GDM1 (cell line): ENCODE results near the gene ZNF350.
"Not testable (repeated sequence)": the region's sequence is repeated elsewhere in the genome, so short reads cannot be mapped to it uniquely, and the experiment has no call there.

Experiments
- DNase-seq: peaks from one replicate; lab custom pipeline; 2025; lab: John Stamatoyannopoulos, UW

Gene ZNF350

GRCh38 chr19:51971624-51972023 lies 15.0 kb downstream of the ZNF350 start:
- DNase-seq, result no peak

- DNase-seq, result no peak
Measured at GRCh38 chr19:51970718-51971117, 15.9 kb downstream of the ZNF350 start.

GRCh38 chr19:51965583-51965982 lies 21.1 kb downstream of the ZNF350 start:
- no peak for DNase-seq

GRCh38 chr19:51960621-51961233 lies 25.9 kb downstream of the ZNF350 start:
- not testable (repeated sequence) for DNase-seq

- DNase-seq, result no peak
Measured at GRCh38 chr19:51959791-51960190, 26.8 kb downstream of the ZNF350 start.

GRCh38 chr19:51957846-51958245 lies 28.8 kb downstream of the ZNF350 start:
- DNase-seq, result not testable (repeated sequence)

- no peak for DNase-seq
Measured at GRCh38 chr19:51948975-51949374, 37.7 kb downstream of the ZNF350 start.

GRCh38 chr19:51946602-51947001 lies 40.0 kb downstream of the ZNF350 start:
- no peak for DNase-seq

GRCh38 chr19:51944798-51945552 lies 41.7 kb downstream of the ZNF350 start:
- DNase-seq, result no peak

- no peak for DNase-seq
Measured at GRCh38 chr19:51938936-51939335, 47.7 kb downstream of the ZNF350 start.

GRCh38 chr19:51931921-51932320 lies 54.7 kb downstream of the ZNF350 start:
- DNase-seq, result no peak

GRCh38 chr19:51927859-51928258 lies 58.8 kb downstream of the ZNF350 start:
- DNase-seq, result no peak

GRCh38 chr19:51926784-51927741 lies 59.6 kb downstream of the ZNF350 start, which contains the start of gene ZNF613:
Gene ZNF613 (plus strand): TSS chr19:51927472. CDS start chr19:51936221, 8,749 bp downstream.
- DNase-seq, result peak; percentile 87

GRCh38 chr19:51926426-51926783 lies 60.2 kb downstream of the ZNF350 start:
- no peak for DNase-seq

GRCh38 chr19:51921949-51922348 lies 64.7 kb downstream of the ZNF350 start:
- DNase-seq, result no peak

- DNase-seq, result no peak
Measured at GRCh38 chr19:51919606-51920005, 67.0 kb downstream of the ZNF350 start.

GRCh38 chr19:51916167-51916566 lies 70.5 kb downstream of the ZNF350 start:
- DNase-seq, result no peak

- no peak for DNase-seq
Measured at GRCh38 chr19:51915324-51915867, 71.2 kb downstream of the ZNF350 start.
